Karpas-422 (cell line): ENCODE results near the gene ART4. TPM values are rescaled to one million over a fixed set of nuclear protein-coding genes. Genes with fewer than 3 reads are reported as not detected.

ENCODE experiments used
- DNase-seq: peaks from one replicate; pipeline ENCODE4 v3.0.0-alpha.2; 2015
- H2AFZ ChIP-seq: fragments of 200-600 bp; sonication (generic); 2 replicates; pipeline ENCODE4 v1.6.1; 2014; ENCODE audit warnings: antibody characterized with exemption, low read length, mixed read lengths
- H3K27ac ChIP-seq: fragments of 200-600 bp; sonication (generic); 2 replicates; pipeline ENCODE4 v1.5.1; 2014; ENCODE audit warnings: mild to moderate bottlenecking, low read length, moderate library complexity
- H3K27me3 ChIP-seq: fragments of 200-600 bp; sonication (generic); 2 replicates; pipeline ENCODE4 v1.6.1; 2014; ENCODE audit warnings: low read length, mixed read lengths
- H3K36me3 ChIP-seq: fragments of 200-600 bp; sonication (generic); 2 replicates; pipeline ENCODE4 v1.6.1; 2014; ENCODE audit warnings: low read length, mixed read lengths; ENCODE audit not compliant: insufficient read depth
- H3K4me1 ChIP-seq: fragments of 200-600 bp; sonication (generic); 2 replicates; pipeline ENCODE4 v1.6.1; 2014; ENCODE audit warnings: mild to moderate bottlenecking, low read length, mixed read lengths
- H3K4me2 ChIP-seq: fragments of 200-600 bp; sonication (generic); 2 replicates; pipeline ENCODE4 v1.6.1; 2014; ENCODE audit warnings: low read length, low read depth, mild to moderate bottlenecking; ENCODE audit not compliant: poor library complexity, severe bottlenecking
- H3K4me3 ChIP-seq: fragments of 200-600 bp; sonication (generic); 2 replicates; pipeline ENCODE4 v1.5.1; 2014; ENCODE audit warnings: mild to moderate bottlenecking, antibody characterized with exemption, low read length, mixed read lengths
- H3K79me2 ChIP-seq: fragments of 200-600 bp; sonication (generic); 2 replicates; pipeline ENCODE4 v1.6.1; 2014; ENCODE audit warnings: mild to moderate bottlenecking, low read length, mixed read lengths
- H3K9ac ChIP-seq: fragments of 200-600 bp; sonication (generic); 2 replicates; pipeline ENCODE4 v1.6.0; 2014; ENCODE audit warnings: low read length
- H3K9me2 ChIP-seq: fragments of 200-600 bp; sonication (generic), shearing (Covaris generic); replicated peaks from 2 replicates; pipeline ENCODE4 v1.6.0; 2014; ENCODE audit warnings: mild to moderate bottlenecking, low read length, moderate library complexity; ENCODE audit not compliant: insufficient read depth
- H3K9me3 ChIP-seq: fragments of 300-700, 200-600 bp; sonication (generic); 2 replicates; pipeline ENCODE4 v1.6.1; 2014; ENCODE audit warnings: low read length, mixed read lengths
- H4K20me1 ChIP-seq: fragments of 200-600 bp; sonication (generic); 2 replicates; pipeline ENCODE4 v1.6.1; 2014; ENCODE audit warnings: mild to moderate bottlenecking, antibody characterized with exemption, low read length, low read depth; ENCODE audit not compliant: insufficient read depth
- total RNA-seq: library from RNA; depleted of rRNA; stranded (reverse); fragments of >200 nt; shearing (Covaris generic); gene quantifications from 2 replicates; pipeline ENCODE4 v1.2.3, GENCODE V29; 2014; ENCODE audit warnings: low replicate concordance

ART4 gene
- total RNA-seq, 1 experiment from 2014 or later: not detected

DNA sequence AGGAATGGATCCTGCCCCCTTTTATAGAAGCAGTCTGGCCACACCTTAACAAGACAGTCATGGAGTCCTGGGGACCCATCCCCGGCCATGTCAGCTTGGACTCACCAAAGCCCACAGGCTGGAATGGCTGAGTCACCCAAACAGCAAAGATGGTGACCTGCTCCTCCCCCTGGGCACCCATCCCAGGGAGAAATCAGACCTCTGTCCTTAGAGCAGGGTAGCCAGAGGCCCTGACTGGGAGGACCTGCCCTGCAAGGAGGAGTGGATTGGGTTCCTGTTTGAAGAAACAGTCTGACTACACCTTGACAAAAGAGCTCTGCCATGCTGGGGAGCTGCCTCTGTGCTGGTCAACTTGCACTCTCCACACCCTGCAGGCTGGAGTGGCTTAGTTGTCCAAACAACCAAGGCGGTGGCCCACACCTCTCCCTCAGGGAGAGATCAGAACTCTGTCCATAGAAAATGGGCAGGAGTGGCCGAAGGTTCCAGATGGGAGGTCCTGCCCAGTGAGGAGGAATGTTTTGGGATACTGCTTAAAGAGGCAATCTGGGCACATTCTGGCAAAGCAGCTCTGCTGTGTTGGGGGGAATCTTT is 25.7 kb upstream of the ART4 start:
- no peak overlapping the region for H3K27ac ChIP-seq
- H3K4me2 ChIP-seq: no peak overlapping the region
- H3K27me3 ChIP-seq: no peaks in the 10 kb centered on the region
- H4K20me1 ChIP-seq: no peaks in the 10 kb centered on the region
- no peak overlapping the region for H3K4me3 ChIP-seq
- H3K9me3 ChIP-seq: no peaks in the 10 kb centered on the region
- H3K36me3 ChIP-seq: no peaks in the 10 kb centered on the region
- H2AFZ ChIP-seq: no peak overlapping the region
- H3K79me2 ChIP-seq: no peaks in the 10 kb centered on the region
- H3K4me1 ChIP-seq: no peaks in the 10 kb centered on the region
- H3K9me2 ChIP-seq: no peaks in the 10 kb centered on the region
- DNase-seq: no peak
- H3K9ac ChIP-seq: no peak overlapping the region

DNA sequence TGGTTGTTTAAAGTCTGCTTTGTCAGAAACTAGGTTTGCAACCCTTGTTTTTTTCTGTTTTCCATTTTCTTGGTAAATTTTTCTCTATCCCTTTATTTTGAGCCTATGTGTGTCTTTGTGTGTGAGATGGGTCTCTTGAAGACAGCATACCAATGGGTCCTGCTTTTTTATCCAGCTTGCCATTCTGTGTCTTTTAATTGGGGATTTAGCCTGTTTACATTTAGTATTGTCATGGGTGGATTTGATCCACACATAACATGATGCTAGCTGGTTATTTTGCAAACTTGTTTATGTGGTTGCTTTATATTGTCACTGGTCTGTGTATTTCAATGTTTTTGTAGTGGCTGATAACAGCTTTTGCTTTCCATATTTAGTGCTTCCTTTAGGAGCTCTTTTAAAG is 17.2 kb upstream of the ART4 start:
- Histone ChIP-seq H3K79me2 (no peaks in the 10 kb centered on the region), H3K27me3 (no peaks in the 10 kb centered on the region), H3K9ac (no peak overlapping the region), H3K9me3 (no peaks in the 10 kb centered on the region), H3K4me3 (no peak overlapping the region), H2AFZ (no peak overlapping the region), H3K9me2 (no peaks in the 10 kb centered on the region), H3K4me2 (no peak overlapping the region), H3K36me3 (no peaks in the 10 kb centered on the region), H3K4me1 (no peaks in the 10 kb centered on the region), H4K20me1 (no peaks in the 10 kb centered on the region), H3K27ac (no peak overlapping the region)
- no peak for DNase-seq

DNA sequence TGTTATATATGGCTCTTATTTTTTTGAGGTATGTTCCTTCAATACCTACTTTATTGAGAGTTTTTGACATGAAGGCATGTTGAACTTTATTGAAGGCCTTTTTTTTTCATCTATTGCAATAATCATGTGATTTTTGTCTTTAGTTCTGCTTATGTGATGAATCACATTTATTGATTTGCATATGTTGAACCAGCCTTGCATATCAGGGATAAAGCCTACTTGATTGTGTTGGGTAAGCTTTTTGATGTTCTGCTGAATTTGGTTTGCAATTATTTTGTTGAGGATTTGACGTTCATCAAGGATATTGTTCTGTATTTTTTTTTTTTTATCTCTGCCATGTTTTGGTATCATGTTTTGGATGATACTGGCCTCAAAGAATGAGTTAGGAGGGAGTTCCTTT is 15.2 kb upstream of the ART4 start:
- DNase-seq: no peak
- no peaks in the 10 kb centered on the region for H4K20me1 ChIP-seq

DNA sequence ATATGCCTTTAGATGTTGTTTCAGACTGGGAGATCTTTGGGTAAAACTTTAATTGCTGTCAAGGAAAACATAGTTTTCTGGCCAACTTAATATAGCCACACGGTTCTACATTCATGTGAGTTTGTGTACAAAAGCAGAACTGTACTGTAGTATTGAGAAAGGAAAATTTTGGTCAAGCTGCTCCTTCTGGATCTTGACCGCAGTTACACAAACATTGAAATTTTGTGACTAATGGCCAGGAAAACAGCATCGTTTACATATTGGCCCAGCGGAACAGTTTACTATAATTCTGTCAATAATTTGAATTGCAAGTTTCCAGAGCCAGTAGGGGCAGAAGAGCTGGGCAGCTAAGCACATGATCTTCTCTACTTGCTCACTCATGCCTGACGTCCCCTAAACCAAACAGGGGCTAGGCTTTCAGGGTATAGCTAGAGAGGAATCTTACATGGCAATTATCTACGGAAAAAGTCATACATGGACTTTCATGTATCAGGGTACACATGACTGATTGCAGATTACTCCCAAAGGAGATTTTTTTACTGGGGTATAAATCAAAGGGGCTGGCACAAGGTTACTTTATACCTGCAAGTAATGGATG is 11.4 kb upstream of the ART4 start:
- Histone ChIP-seq H3K4me2 (no peak overlapping the region), H4K20me1 (no peaks in the 10 kb centered on the region), H3K4me1 (no peaks in the 10 kb centered on the region), H3K9me3 (no peaks in the 10 kb centered on the region), H3K36me3 (no peaks in the 10 kb centered on the region), H3K9ac (no peak overlapping the region), H3K79me2 (no peaks in the 10 kb centered on the region), H3K9me2 (no peaks in the 10 kb centered on the region), H3K4me3 (no peak overlapping the region), H3K27me3 (no peaks in the 10 kb centered on the region), H2AFZ (no peak overlapping the region), H3K27ac (no peak overlapping the region)
- DNase-seq: no peak

More for the DNA sequence above, 15.2 kb upstream of the ART4 start:
- H3K4me3 ChIP-seq: no peak overlapping the region
- H3K9ac ChIP-seq: no peak overlapping the region
- H2AFZ ChIP-seq: no peak overlapping the region
- H3K9me2 ChIP-seq: no peaks in the 10 kb centered on the region
- no peaks in the 10 kb centered on the region for H3K4me1 ChIP-seq
- H3K27me3 ChIP-seq: no peaks in the 10 kb centered on the region
- no peaks in the 10 kb centered on the region for H3K79me2 ChIP-seq
- H3K36me3 ChIP-seq: no peaks in the 10 kb centered on the region
- no peaks in the 10 kb centered on the region for H3K9me3 ChIP-seq
- H3K4me2 ChIP-seq: no peak overlapping the region
- H3K27ac ChIP-seq: no peak overlapping the region

DNA sequence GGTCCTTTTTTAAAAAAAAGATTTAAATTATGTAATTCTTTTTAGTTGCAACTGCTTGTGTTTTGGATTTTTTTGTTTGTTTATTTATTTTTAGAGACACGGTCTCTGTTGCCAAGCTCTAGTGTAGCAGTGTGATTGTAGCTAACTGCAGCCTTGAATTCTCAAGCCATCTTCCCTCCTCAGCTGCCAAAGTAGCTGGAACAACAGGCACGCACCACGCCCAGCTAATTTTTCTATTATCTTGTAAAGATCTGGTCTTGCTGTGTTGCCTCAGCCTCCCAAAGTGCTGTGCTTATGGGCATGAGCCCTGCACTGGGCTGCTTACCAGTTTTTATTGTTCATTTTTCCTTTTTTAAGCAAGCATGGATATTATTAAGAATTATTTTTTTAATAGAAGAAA is 10.6 kb upstream of the ART4 start:
- Histone ChIP-seq H3K36me3 (no peaks in the 10 kb centered on the region), H4K20me1 (no peaks in the 10 kb centered on the region), H3K9me2 (no peaks in the 10 kb centered on the region), H3K4me1 (no peaks in the 10 kb centered on the region), H3K9ac (no peak overlapping the region), H3K27ac (no peak overlapping the region), H3K4me2 (no peak overlapping the region), H2AFZ (no peak overlapping the region), H3K9me3 (no peaks in the 10 kb centered on the region), H3K27me3 (no peaks in the 10 kb centered on the region), H3K79me2 (no peaks in the 10 kb centered on the region), H3K4me3 (no peak overlapping the region)
- DNase-seq: no peak

DNA sequence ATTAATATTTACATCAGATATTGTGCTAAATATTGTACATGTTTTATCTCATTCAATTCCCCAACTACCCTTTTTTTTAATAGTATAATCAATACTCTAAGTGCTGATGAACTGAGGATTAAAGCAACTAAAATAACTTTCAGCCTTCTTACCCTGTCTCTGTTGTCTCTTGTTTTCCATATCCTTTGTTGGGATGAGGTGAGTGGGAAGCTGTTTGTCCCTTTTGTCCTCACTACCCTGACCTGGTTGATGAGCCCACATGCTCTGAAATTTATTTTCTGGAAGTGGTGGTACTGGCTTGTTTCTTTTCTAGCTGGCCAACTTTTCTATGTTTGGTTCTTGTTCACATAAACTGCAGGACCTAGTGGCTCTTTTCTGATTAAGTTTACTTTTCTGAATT is 9.6 kb upstream of the ART4 start:
- no peak overlapping the region for H3K9ac ChIP-seq
- no peak for DNase-seq
- no peaks in the 10 kb centered on the region for H3K4me1 ChIP-seq
- H3K4me3 ChIP-seq: no peak overlapping the region
- no peaks in the 10 kb centered on the region for H3K9me2 ChIP-seq
- no peaks in the 10 kb centered on the region for H3K27me3 ChIP-seq
- H3K27ac ChIP-seq: no peak overlapping the region
- no peaks in the 10 kb centered on the region for H3K9me3 ChIP-seq
- H3K79me2 ChIP-seq: no peaks in the 10 kb centered on the region
- H3K4me2 ChIP-seq: no peak overlapping the region
- no peaks in the 10 kb centered on the region for H4K20me1 ChIP-seq
- H3K36me3 ChIP-seq: no peaks in the 10 kb centered on the region
- H2AFZ ChIP-seq: no peak overlapping the region

DNA sequence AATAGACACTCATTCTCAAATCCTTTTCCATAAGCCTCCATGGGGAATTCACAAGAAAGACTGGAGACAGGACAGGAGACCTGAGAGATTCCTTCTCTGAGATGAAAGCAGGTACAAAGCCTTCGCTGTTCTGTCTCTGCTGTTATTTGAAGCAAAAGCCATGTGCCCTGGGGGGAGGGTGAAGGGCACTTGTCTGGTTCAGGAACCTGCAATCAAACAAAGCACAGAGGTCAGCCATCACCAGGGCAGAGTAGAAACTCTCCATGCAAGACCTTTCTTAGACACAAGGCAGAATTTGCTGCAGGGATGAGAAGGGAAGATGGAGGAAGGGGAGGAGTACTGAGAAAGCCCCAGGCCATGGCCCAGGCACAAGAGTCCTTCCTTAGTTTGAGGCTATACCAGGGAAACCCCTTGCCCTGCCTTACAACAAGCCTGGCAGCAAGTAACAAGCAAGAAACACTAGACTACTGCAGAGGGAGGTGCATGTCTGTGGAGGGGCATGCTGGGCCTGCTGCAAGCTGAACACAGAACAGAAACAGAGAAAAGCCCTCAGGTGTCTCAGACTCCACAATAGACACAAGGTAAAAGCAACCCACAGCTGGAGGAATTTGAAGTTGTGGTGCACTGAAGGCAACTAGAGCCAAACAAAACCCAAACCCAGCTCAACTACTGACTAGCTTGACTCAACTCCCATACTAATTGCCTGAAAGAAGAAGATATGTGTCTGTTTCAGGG is 7.8 kb upstream of the ART4 start:
- Histone ChIP-seq H3K79me2 (no peaks in the 10 kb centered on the region), H3K4me2 (no peak overlapping the region), H4K20me1 (no peaks in the 10 kb centered on the region), H3K4me3 (no peak overlapping the region), H3K9me3 (no peaks in the 10 kb centered on the region), H3K9ac (no peak overlapping the region), H3K27me3 (no peaks in the 10 kb centered on the region), H3K9me2 (no peaks in the 10 kb centered on the region), H2AFZ (no peak overlapping the region), H3K27ac (no peak overlapping the region), H3K36me3 (no peaks in the 10 kb centered on the region), H3K4me1 (no peaks in the 10 kb centered on the region)
- no peak for DNase-seq

DNA sequence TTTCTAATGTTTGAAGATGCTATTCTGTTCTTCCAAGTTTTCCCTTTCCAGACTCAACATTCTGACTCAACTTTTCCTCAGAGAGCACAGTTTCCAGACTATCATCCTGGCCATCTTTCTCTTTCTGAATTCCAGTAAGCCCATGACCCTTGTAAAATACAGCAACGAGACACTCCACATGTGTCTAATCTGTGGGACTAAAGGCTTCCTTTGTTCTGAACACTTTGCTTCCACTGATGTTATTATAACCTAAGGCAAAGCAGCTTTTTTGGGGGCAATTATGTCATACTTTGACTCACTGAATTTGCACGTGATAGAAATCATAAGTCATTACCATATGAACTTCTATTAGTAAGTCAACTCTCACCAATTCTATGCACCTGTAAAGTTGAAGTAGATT is 6.3 kb upstream of the ART4 start:
- H3K27me3 ChIP-seq: no peaks in the 10 kb centered on the region
- H3K36me3 ChIP-seq: no peaks in the 10 kb centered on the region
- H3K9me3 ChIP-seq: no peaks in the 10 kb centered on the region
- H3K9me2 ChIP-seq: no peaks in the 10 kb centered on the region
- no peak for DNase-seq
- H3K9ac ChIP-seq: no peak overlapping the region
- no peak overlapping the region for H3K4me3 ChIP-seq
- H3K4me2 ChIP-seq: no peak overlapping the region
- no peak overlapping the region for H2AFZ ChIP-seq
- no peaks in the 10 kb centered on the region for H3K79me2 ChIP-seq
- H3K27ac ChIP-seq: no peak overlapping the region
- no peaks in the 10 kb centered on the region for H3K4me1 ChIP-seq
- H4K20me1 ChIP-seq: no peaks in the 10 kb centered on the region
